Uterus (tissue), 2 donors: ENCODE measurements around the gene DGKG.

Experiments used
- POLR2A ChIP-seq, 2 donors: fragments of 450-650 bp; IDR thresholded peaks; one replicate each; pipeline ENCODE4 v1.6.1; 2016; ENCODE audit warnings: antibody characterized with exemption in 2 of 2, mild to moderate bottlenecking in 1 of 2, moderate library complexity in 1 of 2
- TF ChIP-seq, protein P1 (sequence below), 4 experiments: fragments of 200-600 bp in 2 of 4; fragments of 450-650 bp in 2 of 4; sonication (generic) in 2 of 4; IDR thresholded peaks; one replicate each; pipeline ENCODE4 v1.5.1; 2016 to 2019; ENCODE audit warnings: antibody characterized with exemption in 4 of 4, mild to moderate bottlenecking in 2 of 4, moderate library complexity in 1 of 4

DNA sequence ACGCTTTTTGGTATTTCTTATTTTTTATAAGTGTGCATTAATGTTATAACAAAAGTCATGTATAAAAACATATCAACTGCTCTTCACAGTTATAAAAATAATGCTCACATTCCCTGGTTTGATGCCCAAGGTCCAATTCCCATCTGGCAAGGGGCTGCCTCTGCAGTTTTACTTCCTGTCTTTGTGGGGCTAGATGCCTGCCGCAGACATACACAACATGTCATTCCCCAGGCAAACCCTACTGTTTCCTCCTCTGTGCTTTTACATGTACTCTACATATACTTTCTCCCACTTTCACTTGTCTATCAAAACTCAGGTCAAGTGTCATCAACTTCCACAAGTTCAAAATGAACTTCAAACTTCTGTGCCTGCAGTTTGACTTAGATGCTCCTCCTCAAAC, 192.7 kb downstream of the DGKG start:
- TF ChIP-seq, protein P1, sequence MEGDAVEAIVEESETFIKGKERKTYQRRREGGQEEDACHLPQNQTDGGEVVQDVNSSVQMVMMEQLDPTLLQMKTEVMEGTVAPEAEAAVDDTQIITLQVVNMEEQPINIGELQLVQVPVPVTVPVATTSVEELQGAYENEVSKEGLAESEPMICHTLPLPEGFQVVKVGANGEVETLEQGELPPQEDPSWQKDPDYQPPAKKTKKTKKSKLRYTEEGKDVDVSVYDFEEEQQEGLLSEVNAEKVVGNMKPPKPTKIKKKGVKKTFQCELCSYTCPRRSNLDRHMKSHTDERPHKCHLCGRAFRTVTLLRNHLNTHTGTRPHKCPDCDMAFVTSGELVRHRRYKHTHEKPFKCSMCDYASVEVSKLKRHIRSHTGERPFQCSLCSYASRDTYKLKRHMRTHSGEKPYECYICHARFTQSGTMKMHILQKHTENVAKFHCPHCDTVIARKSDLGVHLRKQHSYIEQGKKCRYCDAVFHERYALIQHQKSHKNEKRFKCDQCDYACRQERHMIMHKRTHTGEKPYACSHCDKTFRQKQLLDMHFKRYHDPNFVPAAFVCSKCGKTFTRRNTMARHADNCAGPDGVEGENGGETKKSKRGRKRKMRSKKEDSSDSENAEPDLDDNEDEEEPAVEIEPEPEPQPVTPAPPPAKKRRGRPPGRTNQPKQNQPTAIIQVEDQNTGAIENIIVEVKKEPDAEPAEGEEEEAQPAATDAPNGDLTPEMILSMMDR (IDR thresholded peaks at IDR 0.05) = no peak
- no peak for TF ChIP-seq POLR2A (IDR thresholded peaks at IDR 0.05)
